Stomach (tissue), 4 donors: ENCODE results near the gene GGA1.

Experiments used
- EP300 ChIP-seq: sonication (generic); formaldehyde crosslinking; IDR thresholded peaks from one replicate; pipeline ENCODE4 v1.6.1; 2017; ENCODE audit warnings: antibody characterized with exemption
- POLR2A ChIP-seq, 4 donors: fragments of 450-650 bp; IDR thresholded peaks; one replicate each; pipeline ENCODE4 v1.6.1; 2016; ENCODE audit warnings: antibody characterized with exemption in 4 of 4, control low read depth in 2 of 4, mild to moderate bottlenecking in 1 of 4, moderate library complexity in 1 of 4
- POLR2AphosphoS5 ChIP-seq, 3 donors: sonication (generic); formaldehyde crosslinking; IDR thresholded peaks; one replicate each; pipeline ENCODE4 v1.6.1; 2016; ENCODE audit warnings: antibody characterized with exemption in 3 of 3
- TF ChIP-seq, protein P1 (sequence below), 7 experiments: fragments of 450-650 bp in 4 of 7; fragments of 200-600 bp in 3 of 7; sonication (generic) in 3 of 7; IDR thresholded peaks; one replicate each; pipeline ENCODE4 v1.5.1; 2016 to 2019; ENCODE audit warnings: antibody characterized with exemption in 7 of 7, control low read depth in 2 of 7, mild to moderate bottlenecking in 1 of 7

DNA sequence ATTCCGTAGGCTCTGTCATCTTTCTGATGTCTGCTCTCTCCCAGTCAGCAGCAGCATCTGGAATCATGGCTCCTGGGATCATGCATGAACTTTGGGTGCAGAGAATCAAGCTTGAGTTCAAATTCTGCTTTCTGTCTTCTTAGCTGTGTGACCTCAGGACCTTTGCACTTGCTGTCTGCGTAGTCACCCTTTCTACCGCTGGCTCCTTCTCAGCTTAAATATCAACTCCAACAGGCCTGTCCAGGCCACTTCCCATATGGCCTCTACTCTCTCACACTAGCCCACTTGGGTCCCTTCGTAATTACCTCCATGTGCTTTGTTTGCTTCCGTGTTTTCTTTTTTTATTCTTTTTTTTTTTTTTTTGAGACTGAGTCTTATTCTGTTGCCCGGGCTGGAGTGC, 4.6 kb upstream of the GGA1 start:
- TF ChIP-seq, protein P1, sequence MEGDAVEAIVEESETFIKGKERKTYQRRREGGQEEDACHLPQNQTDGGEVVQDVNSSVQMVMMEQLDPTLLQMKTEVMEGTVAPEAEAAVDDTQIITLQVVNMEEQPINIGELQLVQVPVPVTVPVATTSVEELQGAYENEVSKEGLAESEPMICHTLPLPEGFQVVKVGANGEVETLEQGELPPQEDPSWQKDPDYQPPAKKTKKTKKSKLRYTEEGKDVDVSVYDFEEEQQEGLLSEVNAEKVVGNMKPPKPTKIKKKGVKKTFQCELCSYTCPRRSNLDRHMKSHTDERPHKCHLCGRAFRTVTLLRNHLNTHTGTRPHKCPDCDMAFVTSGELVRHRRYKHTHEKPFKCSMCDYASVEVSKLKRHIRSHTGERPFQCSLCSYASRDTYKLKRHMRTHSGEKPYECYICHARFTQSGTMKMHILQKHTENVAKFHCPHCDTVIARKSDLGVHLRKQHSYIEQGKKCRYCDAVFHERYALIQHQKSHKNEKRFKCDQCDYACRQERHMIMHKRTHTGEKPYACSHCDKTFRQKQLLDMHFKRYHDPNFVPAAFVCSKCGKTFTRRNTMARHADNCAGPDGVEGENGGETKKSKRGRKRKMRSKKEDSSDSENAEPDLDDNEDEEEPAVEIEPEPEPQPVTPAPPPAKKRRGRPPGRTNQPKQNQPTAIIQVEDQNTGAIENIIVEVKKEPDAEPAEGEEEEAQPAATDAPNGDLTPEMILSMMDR (IDR thresholded peaks at IDR 0.05) = no peak
- no peak for TF ChIP-seq EP300
- no peak for TF ChIP-seq POLR2A (IDR thresholded peaks at IDR 0.05)
- TF ChIP-seq POLR2AphosphoS5 (IDR thresholded peaks at IDR 0.05) = no peak
